ENCODE results near the gene SCN2B. TPM values are rescaled to one million over a fixed set of nuclear protein-coding genes. Genes with fewer than 3 reads are reported as not detected.

SCN2B gene
- total RNA-seq, 1 experiment from 2014 or later: 0.05 TPM

DNA sequence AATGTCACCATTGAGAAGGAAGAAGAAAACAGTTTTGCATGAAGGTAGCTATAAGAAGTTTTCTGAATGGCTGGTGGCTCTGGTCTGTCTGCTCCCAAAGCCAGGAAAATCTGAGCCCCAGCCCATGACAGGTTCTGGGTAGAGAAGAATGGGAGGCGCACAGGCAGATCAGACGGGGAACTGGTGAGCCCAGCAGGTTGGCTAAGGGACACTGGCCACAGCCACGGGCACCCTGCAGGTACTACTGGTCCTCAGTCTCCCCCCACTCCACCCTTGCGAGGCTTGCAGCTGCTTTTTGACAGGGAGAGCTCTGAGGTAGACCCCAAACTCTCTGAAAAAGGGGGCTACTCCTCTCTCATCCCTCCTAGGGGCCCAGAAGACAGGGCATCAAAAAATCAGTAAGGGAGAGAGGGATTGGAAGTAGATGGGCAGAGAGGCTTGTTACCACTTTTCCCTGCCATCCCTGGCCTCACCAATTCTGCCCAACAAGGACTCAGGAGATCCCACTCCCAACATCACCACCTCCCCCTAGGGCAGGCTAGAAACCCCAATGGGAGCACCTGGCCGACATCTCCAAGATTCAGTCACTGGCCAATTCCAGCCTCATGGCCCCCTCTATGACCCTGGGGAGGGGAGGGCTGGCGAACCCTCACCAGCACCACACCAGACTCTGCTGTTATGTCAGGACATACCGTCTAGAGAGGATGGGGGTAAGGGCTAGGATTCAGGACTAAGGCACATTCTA lies 41.2 kb downstream of the SCN2B start:
- no peak for DNase-seq (ENCODE audit: low read depth)

DNA sequence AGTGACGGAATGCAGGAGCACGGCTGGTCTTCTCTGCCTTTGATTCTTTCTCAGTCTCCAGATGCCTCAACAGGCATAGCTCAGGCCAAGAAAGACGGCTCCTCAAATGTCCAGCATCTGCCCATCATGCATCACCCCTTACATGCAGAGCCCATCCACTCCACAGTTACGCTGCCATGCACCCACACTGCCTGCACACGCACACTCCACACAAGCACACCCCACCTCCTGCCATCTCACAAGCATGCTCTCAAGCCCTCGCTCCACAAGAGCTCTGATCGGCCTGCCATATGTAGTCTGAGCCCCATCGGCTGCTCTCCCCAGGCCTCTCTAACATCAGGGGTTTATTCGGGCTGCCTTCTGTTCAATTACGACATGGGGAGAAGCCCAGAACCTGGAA lies 42.6 kb downstream of the SCN2B start:
- DNase-seq (ENCODE audit: low read depth): no peak

DNA sequence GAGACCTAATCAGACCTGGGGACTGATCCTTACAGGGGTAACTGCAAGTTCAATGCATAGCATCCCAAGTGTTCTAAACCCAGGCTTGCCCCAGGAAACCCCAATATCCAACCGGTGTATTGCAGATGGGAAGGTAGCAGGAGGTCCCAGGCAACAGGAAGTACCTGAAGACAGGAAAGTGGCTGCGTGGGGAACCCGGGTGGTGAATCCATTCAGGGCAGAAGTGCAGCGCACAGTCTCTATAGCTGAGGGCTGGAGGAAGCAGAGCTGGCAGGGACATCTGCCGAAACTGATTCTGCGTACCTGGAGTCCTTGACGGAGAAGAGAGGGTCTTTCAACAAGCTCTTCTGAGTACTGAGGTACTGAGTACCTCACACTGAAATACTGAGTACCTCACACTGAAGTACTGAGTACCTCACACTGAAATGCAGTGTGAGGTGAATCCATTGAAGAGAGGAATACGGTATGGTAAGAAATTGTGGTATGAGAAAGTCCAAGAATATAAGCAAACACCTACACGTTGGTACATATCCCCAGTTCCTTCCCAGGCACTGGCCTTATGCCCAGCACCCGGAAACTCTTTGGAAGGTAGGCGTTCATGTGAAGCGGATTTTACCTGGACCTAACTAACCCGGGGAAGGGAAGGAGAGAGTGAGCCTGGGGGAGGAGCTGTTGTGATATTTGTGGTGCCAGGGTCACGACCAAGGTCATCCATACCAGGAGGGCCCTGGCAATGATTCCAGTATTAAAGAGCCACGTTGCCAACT lies 43.9 kb downstream of the SCN2B start:
- DNase-seq (ENCODE audit: low read depth): no peak

DNA sequence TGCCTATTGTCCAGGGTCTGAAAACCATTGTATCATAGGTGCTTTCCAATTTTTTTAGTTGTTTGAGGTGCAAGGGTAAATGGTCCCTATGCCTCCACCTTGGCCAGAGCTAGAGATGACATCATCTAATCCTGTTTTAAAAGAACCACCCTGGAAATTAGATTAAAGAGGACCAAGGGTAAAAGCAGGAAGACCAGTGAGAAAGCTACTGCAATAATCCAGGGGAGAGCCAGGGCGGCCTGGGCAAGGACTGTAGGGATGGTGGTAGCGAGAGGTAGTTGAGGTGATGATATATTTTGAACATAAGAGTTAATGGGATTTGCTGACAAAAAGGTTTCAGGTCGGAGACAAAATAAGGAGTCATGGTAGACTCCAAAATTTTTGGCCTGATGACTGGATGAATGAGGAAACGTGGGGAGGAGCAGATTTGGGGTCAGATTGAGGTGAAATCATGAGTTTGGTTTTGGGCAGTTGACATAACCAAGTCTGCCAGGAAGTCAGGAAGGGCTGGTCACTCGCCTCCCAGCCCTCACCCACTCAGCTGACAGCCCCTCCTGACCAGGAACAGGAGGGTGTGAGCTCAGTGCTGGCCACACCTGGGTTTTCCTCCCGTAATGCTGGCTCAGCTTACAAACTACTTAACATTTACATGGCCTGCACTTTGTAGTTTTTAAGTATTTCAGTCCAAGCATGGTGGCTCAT lies 46.8 kb downstream of the SCN2B start:
- DNase-seq (ENCODE audit: low read depth): peak; percentile 20

DNA sequence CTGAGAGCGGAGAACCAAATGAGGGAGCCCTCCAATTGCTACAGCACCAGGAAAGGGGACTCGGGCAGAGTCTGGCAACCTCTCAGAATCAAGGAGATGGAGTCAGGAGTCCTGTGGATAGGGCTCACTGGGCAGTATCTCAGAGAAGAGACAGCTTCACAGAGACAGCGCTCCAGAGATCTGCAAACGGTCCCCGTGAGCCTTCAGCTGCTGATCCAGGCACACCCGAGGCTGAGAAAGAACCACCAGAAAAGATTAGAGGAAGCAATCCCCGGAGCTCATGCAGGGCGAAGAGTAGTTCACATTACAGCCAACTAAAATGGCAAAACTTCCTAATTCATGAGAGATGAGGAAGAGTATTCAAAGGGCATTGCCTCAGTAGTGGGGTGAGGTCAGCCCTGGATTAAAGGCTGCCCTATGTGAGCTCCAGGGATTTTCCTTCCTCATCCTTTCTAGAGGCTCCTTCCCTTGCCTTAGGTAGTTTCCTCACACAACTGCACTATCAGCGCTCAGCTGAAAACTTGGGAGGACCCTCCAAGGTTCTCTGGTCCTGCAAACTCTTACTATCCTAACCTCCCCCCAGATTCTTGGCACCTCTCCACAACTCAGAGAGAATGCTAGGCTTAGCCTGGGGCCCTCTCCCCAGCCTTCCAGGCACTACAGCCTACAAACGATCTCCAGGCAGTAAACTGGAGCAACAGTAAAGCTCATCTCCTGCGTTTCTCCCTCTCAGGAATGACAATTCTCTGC lies 47.5 kb downstream of the SCN2B start:
- DNase-seq (ENCODE audit: low read depth): no peak

DNA sequence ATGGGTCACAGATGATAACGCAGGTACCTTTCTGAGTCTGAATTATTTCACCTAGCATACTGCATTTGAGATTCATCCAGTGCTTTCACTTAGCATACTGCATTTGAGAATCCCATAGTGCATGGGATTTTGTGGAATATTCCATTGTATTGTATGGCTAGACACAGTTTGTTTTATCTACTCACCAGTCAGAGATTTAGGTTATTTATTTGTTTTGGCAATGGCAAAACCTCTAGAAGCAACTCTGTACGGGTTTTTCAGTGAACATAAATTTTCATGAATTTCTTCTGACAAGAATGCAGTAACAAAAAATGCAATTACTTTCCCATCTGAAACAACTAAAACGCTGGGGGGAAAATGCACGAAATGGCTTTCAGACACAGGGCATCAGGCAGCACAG lies 48.1 kb downstream of the SCN2B start:
- no peak for DNase-seq (ENCODE audit: low read depth)

DNA sequence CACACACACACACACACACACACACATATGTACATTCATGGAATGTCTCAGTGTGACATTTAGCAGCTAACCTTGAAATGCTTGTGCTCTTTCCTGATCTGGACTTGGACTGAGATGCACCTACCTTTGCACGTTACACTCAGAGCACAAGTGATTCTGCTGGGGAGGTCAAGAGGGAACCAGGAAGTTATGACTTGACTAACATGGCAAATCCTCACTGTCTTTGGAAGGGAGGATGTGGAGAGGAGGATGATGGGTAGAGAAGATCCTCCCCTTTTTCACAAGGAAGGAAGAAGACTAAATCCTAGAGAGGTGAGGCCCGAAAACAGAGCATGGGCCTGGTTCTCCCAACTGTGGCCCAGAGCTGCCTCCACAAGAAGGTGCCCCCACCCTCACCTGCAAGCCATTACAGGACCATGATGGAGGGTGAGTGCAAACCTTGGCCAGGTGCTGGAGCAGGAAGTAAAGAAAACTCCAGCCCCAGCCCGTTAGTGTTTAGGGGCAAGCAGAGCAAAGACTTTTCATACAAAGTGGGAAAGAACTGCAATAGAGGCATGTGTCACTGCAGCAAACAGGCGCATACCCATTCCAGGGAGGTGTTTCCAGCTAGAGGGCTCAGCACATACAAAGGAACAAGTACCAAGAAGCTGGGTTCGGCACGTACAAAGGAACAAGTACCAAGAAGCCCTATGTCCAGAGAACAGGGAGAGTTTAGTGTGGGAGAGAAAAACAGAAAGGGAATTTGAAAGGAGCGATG lies 50.2 kb downstream of the SCN2B start:
- DNase-seq (ENCODE audit: low read depth): peak; percentile 64

DNA sequence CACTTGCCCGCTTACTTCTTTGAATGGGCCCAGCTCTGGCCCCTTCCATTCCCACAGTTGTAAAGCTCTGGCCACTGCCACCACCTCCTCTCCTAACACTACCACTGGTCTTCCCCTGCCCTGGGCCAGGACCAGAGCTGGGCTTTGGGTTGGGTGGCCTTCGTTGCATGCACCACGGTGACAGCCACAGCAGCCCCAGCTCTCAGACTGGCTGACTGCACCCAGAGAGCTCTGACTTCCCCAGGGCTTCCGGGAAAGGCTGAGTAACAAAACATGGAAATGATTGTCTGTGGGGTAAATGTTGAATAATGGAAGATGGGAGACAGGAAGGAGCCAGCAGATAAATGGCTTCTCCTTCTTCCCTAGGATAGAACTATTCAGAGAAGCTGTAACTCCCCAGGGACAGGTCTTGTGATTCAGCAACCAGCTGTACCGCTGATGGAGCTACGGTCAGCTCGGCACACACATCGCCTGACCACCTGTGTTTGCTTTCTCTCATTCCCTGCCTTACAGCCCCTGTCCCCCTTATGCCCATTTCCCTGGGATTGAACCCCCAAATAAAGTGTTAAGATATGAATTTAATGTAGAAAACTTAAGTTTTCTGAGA lies 51.4 kb downstream of the SCN2B start:
- DNase-seq (ENCODE audit: low read depth): no peak

DNA sequence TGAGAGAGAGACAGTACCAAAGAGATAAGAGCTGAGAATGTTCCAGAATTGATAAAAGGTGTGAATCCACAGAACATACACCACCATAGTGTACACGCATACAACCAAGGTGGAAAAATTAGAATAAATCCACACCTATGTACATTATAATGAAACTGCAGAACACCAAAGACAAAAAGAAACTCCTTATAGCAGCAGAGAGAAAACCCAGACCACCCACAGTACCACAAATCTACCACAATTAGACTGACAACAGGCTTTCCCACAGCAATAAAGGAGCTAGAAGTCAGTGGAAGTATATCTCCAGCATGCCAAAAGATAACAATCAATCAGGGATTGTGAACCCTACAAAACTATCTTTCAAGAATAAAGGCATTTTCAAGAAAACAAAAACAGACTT lies 55.6 kb downstream of the SCN2B start:
- no peak for DNase-seq (ENCODE audit: low read depth)

DNA sequence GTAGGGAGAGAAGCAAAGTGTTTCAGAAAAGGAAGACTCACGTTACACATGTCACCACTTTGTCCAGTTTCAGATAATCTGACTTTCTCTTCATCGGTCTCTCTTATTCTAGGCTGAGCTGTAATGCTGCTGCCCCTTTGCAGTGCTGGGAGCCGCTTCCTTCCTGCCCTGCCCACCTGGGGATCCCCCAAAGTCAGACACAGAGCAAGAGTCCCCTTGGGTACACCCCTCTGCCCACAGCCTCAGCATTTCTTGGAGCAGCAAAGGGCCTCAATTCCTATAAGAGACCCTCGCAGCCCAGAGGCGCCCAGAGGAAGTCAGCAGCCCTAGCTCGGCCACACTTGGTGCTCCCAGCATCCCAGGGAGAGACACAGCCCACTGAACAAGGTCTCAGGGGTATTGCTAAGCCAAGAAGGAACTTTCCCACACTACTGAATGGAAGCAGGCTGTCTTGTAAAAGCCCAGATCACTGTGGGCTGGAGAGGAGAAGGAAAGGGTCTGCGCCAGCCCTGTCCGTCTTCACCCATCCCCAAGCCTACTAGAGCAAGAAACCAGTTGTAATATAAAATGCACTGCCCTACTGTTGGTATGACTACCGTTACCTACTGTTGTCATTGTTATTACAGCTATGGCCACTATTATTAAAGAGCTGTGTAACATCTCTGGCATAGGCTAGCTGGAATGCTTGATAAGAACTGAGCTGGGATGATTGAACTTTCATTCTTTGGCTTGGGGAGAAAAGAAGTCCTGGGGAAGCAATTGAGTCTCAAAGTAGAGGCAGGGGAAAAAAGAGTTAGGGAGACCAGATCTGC lies 58.4 kb downstream of the SCN2B start:
- no peak for DNase-seq (ENCODE audit: low read depth)

DNA sequence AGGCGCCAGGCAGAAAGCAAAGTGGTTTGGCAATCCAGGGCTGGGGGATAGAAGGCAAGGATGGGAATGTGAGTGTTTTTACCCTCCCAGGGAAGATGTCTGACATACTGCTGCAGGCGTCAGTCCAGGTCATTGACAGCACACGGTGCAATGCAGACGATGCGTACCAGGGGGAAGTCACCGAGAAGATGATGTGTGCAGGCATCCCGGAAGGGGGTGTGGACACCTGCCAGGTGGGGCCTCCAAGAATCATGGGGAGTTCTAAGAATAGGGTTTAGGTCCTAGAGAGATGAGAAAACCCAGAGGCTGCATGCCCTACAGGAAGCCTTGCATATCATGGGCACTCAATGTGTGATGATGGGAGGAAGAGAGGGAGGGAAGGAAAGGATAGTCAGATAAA lies 61.4 kb downstream of the SCN2B start:
- no peak for DNase-seq (ENCODE audit: low read depth)

DNA sequence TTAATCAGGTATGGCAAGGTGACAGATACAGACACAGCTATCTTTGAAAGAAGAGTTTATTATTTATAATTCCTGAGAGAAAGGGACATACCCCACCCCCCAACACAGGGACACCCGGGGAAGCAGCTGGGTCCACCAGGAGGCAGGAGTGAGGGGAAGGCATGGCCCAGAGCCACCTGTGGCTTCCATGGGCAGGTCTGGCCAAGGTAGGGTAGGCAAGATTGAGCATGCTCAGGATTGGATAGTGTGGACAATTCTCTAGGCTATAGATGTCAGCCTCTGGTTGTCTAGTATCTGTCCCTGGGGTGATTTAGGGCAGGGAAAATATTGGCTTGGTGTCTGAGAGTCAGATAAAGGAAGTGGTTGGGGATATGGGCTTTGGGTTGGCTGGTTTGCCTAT lies 62.2 kb downstream of the SCN2B start:
- no peak for DNase-seq (ENCODE audit: low read depth)

DNA sequence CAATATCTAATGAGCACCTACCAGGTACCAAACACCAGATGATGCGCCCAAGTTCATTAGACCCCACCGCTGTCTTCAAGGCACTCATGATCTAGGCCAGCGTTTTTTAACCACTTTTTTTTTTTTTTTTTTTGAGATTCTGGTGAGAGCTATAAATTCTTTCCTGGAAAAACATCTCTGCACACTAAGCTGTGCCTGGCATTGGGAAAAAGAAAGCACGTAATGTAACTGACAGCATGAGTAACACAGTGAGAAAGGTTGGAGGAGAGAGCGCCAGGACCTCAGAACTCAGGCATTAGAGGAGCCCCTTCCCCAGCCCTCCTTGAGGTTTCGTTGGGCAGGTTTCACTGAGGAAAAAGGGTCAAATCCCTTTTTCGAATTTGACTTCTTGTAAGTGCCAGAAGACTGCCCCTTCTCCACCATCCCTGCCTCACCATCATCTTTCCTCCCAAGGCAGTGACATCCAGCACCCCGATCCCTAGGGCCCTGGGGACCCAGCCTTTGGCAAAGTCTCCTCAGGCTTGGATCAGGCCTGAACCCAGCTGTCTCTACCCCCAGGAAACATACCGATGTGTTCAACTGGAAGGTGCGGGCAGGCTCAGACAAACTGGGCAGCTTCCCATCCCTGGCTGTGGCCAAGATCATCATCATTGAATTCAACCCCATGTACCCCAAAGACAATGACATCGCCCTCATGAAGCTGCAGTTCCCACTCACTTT lies 63.6 kb downstream of the SCN2B start:
- no peak for DNase-seq (ENCODE audit: low read depth)

Other genes with a start within 250 kb of the SCN2B start
- not detected in 2 replicates for gene TMPRSS13, start 247.2 kb downstream of the SCN2B start, total RNA-seq (2014; rRNA removed; shearing (Covaris generic))
- gene IL10RA, start 190.2 kb downstream of the SCN2B start, total RNA-seq (2014; rRNA removed; shearing (Covaris generic)): 0.07 TPM in 1 of 2 replicates, not detected in the other
- not detected in 2 replicates for gene TMPRSS4, start 99.6 kb downstream of the SCN2B start, total RNA-seq (2014; rRNA removed; shearing (Covaris generic))
- gene SMIM35, start 89.7 kb downstream of the SCN2B start, total RNA-seq (2014; rRNA removed; shearing (Covaris generic)): not detected in 2 replicates
- gene SCN4B, start 23.8 kb downstream of the SCN2B start, total RNA-seq (2014; rRNA removed; shearing (Covaris generic)): 17.2 and 26.1 TPM in 2 replicates
- not detected in 2 replicates for gene JAML, start 48.4 kb upstream of the SCN2B start, total RNA-seq (2014; rRNA removed; shearing (Covaris generic))
- 5.7 and 8.7 TPM in 2 replicates for gene MPZL3, start 75.7 kb upstream of the SCN2B start, total RNA-seq (2014; rRNA removed; shearing (Covaris generic))
- 13.6 and 19.6 TPM in 2 replicates for gene MPZL2, start 87.7 kb upstream of the SCN2B start, total RNA-seq (2014; rRNA removed; shearing (Covaris generic))
- not detected in 2 replicates for gene CD3E, start 128.1 kb upstream of the SCN2B start, total RNA-seq (2014; rRNA removed; shearing (Covaris generic))
- not detected in 2 replicates for gene CD3D, start 166.1 kb upstream of the SCN2B start, total RNA-seq (2014; rRNA removed; shearing (Covaris generic))
- gene CD3G, start 167.7 kb upstream of the SCN2B start, total RNA-seq (2014; rRNA removed; shearing (Covaris generic)): not detected in 2 replicates
- 39.5 and 56.5 TPM in 2 replicates for gene UBE4A, start 183.0 kb upstream of the SCN2B start, total RNA-seq (2014; rRNA removed; shearing (Covaris generic))
- gene ATP5MG, start 225.0 kb upstream of the SCN2B start, total RNA-seq (2014; rRNA removed; shearing (Covaris generic)): 112 and 130 TPM in 2 replicates